Suprapubic skin (tissue), 3 donors: ENCODE measurements around the gene KAT2B.

Experiments used
- EP300 ChIP-seq: sonication (generic); formaldehyde crosslinking; IDR thresholded peaks from one replicate; pipeline ENCODE4 v1.6.1; 2017; ENCODE audit warnings: antibody characterized with exemption
- POLR2A ChIP-seq, 2 donors: fragments of 450-650 bp; IDR thresholded peaks; one replicate each; pipeline ENCODE4 v1.6.1; 2017; ENCODE audit warnings: antibody characterized with exemption in 2 of 2, mild to moderate bottlenecking in 2 of 2, moderate library complexity in 2 of 2
- TF ChIP-seq, protein P1 (sequence below), 2 donors: fragments of 200-600 bp in 1 of 2; fragments of 450-650 bp in 1 of 2; sonication (generic) in 1 of 2; IDR thresholded peaks; one replicate each; pipeline ENCODE4 v1.5.1; 2016 to 2019; ENCODE audit warnings: antibody characterized with exemption in 2 of 2, mild to moderate bottlenecking in 1 of 2, moderate library complexity in 1 of 2

DNA sequence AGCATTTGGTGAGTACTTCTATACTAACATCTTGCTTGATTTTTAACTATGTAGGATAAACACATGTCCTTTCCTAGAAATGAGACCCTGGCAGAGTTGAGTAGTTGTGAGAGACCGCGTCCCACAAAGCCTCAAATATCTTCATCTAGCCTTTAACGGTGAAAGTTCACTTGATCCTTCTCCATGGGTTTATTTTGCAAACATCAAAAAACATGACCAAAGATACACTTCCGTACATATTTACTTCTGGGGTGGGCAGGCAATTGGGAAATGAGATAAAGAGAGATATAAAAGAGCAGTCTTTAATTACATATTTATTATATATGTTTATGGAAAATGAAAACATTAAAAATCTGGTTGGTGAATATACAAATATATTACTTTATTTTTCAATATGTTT lies 5.2 kb upstream of the KAT2B start:
- TF ChIP-seq, protein P1, sequence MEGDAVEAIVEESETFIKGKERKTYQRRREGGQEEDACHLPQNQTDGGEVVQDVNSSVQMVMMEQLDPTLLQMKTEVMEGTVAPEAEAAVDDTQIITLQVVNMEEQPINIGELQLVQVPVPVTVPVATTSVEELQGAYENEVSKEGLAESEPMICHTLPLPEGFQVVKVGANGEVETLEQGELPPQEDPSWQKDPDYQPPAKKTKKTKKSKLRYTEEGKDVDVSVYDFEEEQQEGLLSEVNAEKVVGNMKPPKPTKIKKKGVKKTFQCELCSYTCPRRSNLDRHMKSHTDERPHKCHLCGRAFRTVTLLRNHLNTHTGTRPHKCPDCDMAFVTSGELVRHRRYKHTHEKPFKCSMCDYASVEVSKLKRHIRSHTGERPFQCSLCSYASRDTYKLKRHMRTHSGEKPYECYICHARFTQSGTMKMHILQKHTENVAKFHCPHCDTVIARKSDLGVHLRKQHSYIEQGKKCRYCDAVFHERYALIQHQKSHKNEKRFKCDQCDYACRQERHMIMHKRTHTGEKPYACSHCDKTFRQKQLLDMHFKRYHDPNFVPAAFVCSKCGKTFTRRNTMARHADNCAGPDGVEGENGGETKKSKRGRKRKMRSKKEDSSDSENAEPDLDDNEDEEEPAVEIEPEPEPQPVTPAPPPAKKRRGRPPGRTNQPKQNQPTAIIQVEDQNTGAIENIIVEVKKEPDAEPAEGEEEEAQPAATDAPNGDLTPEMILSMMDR (IDR thresholded peaks at IDR 0.05) = no peak
- TF ChIP-seq POLR2A (IDR thresholded peaks at IDR 0.05) (no peak), EP300 (no peak)
